NCI-H2029 (cell line): Measurements from ENCODE around the gene RBFOX1.

Source experiments
- DNase-seq: peaks from one replicate; lab custom pipeline; 2025; lab: John Stamatoyannopoulos, UW

The RBFOX1 gene

GRCh38 chr16:7334801-7335560 lies 2.3 kb downstream of the RBFOX1 start:
- no peak for DNase-seq

DNA sequence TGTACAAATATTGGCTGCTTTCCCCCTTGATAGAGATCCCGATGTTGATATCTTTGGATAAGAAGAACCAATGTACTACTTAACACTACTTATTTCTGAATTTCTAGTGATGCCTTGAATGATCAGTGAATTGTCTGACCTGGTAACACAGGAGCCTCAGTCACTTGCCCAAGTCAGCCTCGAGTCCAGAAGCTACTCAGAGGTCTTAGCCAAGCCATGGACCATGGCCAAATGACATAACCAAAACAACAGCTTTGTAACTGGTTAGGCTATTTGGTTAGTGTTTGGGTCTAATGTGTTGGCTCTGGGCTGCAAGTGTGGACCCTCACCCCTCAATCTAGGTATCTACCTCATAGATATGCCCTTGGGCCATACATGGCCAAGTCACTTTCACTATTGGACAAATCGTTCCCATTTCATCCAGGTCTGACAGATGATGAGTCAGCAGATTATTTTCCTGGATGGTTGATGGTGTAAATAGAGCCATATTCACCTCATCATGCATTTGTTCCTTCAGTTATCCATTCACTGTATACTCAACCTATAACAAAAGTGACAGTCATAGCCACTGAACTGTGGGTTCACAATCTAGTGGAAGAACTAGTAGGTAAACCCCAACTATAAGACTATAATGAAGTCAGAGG lies 3.5 kb downstream of the RBFOX1 start:
- DNase-seq, result no peak

GRCh38 chr16:7336742-7337141 lies 4.1 kb downstream of the RBFOX1 start:
- no peak for DNase-seq

- DNase-seq, result no peak
Observed at GRCh38 chr16:7338826-7339225, 6.2 kb downstream of the RBFOX1 start.

- DNase-seq, result no peak
Observed at GRCh38 chr16:7339700-7340099, 7.1 kb downstream of the RBFOX1 start.

DNA sequence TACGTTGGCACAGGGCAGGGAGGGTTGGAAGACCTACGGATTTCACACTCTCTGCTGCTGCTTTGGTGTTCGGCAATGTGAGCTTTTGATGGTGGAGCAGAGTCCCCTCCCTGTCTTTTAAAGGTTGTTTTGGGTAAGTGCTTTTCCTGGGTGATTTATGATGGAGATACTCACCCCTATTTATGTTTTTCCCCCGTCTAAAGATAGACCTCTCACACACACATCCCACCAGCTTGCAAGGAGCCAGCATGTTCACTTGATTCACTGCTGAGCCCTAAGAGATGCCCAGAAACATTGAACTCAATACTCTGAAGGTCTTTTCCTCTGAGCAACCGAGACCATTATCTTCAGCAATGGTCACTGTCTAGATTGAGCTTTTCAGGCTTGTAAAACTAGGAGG lies 8.3 kb downstream of the RBFOX1 start:
- DNase-seq, result no peak

- DNase-seq, result no peak
Observed at GRCh38 chr16:7342598-7342997, 10.0 kb downstream of the RBFOX1 start.

- DNase-seq, result no peak
Observed at GRCh38 chr16:7343243-7343642, 10.6 kb downstream of the RBFOX1 start.

DNA sequence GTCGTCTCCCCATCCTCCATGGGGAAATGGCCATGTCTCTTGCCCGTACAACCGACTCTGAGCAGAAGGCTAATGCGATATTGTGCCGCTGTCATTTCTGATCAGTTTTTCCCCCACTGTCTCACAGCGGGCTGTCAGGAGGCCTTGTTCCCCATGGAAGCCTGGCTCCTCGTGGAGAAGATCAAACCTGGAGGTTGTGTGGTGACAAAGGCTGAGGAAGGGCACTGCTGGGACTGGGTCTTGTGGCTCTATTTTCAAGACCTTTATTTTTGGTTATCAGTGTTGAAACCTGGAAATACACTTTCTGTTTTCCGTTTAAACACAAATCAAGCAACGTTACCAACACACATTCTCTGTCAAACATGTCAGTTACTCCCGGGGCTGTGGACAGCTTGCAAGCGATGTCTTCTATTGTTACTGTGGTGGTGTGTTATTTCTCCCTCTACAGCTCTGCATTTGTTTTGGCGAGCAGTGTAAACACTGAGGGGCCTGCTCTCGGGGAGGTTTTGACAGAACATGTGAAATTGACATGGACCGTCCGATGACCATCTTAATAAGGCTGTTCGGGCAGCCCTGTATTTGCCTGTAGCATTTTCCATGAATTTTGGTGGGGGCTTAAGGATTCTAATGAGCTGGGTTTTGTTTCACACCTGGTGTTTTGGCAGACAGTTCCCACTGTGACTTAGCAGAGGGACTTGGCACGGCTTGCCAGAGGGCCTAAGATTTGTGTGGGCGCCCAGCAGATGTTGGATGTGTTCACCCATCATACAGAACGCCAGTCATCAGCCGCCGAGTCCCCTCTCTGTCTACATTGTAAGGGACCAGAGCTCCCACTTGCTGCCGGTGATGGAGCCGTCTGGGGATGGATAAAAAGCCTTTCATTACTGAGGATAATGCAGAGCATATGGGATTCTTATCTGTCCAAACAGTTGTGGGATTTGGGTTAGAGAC lies 12.5 kb downstream of the RBFOX1 start:
- no peak for DNase-seq

- no peak for DNase-seq
Observed at GRCh38 chr16:7350806-7351205, 18.2 kb downstream of the RBFOX1 start.

DNA sequence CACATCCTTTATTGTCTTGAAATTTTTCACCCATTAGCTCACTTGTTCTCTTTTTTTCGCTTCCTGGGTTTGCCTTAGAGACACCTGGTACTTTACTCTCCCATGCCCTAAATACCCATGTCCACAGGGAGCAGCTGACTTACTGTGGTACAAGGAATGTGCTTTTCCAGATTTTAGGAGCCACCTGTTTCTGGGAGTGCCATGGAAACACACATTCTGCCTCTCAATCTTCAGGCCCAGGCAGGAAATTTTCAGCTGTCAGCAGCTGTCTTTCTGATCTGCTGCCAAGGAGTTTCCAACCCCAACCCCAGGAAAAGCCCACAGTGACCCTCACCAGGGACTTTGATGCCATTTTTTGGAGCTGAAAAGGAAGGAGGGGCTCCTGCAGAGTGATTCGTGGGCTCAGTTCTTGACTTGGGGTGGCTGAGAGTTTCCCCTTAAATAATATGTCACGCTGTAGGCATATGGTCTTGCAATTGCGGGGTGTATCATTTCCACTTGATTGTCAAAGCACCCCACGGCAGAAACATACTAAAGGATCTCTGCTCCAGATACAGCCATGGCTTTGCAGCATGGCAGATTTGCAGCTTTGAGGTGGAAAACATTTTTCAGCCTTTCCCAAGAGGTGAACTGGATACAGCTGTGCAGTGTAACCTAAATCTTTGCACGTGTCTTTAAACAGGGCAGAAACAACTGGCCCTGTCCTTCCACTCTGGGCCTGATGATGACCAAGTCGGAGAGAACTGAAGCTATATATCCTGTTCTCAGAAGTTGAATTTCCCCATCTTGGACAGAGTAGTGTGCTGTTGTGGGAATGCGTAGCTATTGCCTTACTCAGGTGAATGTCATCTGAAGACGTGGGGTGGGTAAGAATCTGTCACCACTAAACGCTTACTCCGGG lies 19.2 kb downstream of the RBFOX1 start:
- no peak for DNase-seq

- DNase-seq, result no peak
Observed at GRCh38 chr16:7355758-7356157, 23.1 kb downstream of the RBFOX1 start.

GRCh38 chr16:7361416-7362129 lies 28.9 kb downstream of the RBFOX1 start:
- no peak for DNase-seq

DNA sequence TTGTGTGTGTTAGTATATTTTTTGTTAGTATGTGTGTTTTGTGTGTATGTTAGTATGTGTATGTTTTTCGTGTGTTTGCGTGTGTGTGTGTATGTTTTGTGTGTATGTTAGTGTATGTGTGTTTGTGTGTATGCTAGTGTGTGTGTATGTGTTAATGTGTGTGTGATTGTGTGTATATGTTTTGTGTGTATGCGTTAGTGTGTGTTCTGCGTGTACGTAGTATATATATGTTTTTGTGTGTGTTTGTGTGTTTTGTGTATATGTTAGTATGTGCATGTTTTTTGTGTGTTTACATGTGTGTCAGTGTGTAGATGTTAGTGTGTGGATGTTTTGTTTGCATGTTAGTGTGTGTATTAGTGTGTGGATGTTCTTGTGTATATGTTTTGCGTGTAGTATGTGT lies 29.6 kb downstream of the RBFOX1 start:
- no peak for DNase-seq

GRCh38 chr16:7363422-7364417 lies 31.1 kb downstream of the RBFOX1 start:
- DNase-seq, result no peak

GRCh38 chr16:7366041-7366440 lies 33.4 kb downstream of the RBFOX1 start:
- no peak for DNase-seq

DNA sequence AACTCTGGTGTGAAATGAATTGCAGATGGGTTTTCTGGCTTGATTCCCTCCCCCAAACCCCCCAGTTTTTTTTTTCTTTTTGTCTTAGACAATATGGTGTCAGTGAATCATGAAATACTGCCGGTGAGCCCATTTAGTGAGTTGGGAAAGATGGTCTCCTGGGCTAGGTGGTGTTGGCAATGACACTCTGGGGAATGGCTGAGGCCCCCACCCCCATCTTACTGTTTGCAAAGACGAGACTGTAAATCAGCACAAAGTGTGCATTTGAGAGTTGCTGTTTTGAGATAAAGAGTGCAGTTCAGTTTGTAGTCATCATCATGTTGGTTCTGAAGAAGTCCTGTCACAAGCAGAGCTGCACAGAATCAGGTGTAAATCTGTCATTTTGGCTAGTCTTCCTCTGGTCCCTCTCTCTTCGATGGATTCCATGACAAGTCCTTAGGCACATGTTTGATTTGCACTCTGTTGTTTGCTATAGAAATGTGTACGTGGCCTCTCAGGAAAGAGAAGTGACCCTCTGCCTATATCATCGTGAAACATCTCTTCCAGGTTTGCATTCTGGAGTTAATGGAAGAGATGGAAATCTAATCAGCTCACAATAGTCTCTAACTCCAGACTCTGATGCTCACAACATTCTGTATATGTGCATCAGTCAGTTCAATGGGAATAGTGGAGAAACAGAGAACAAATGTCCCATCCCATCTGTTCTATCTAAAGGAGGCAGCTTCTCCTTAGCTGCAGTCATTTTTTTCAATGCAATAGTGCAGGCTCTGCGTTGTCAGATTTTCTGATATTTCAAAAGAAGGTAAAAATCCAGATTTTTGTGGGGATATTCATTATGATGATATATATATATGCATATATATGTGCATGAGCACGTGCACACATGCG lies 34.6 kb downstream of the RBFOX1 start:
- no peak for DNase-seq

DNA sequence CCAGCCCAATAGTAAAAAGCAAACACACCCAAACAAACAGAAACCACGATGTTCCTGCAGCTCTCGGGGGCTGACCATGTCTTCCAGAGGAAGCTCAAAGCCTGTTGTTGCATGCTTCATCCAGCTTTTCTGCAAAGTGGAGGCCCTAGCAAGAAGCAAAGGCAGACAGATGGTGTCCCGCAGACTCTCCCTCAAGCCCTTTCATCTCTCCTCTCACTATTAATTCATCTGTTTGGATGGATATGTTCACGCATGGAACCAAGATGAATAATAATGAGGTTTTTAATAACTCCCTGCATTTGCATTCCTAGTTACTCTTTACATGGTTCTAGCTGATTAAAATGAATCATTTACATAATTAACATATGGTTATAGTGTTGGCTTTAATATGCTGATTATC lies 36.6 kb downstream of the RBFOX1 start:
- DNase-seq, result no peak

- DNase-seq, result no peak
Observed at GRCh38 chr16:7372095-7372494, 39.5 kb downstream of the RBFOX1 start.
